HepG2 (cell line): Measurements from ENCODE around the gene GNL3. TPM values are rescaled to one million over a fixed set of nuclear protein-coding genes. Genes with fewer than 3 reads are reported as not detected.

ENCODE experiments used
- MEIS2 ChIP-seq: sonication (generic); formaldehyde crosslinking; IDR thresholded peaks from 2 replicates; pipeline ENCODE4 v1.9.0; 2021; ENCODE audit warnings: mild to moderate bottlenecking, missing genetic modification reagents
- PATZ1 ChIP-seq: sonication (generic); formaldehyde crosslinking; IDR thresholded peaks from 2 replicates; pipeline ENCODE4 v1.4.0; 2020; ENCODE audit warnings: missing genetic modification reagents
- PAXIP1 ChIP-seq: sonication (generic); formaldehyde crosslinking; conservative IDR thresholded peaks from 2 replicates; pipeline ENCODE4 v1.4.0; 2020; ENCODE audit warnings: mild to moderate bottlenecking, missing genetic modification reagents, moderate library complexity
- ZNF12 ChIP-seq: sonication (generic); formaldehyde crosslinking; IDR thresholded peaks from 2 replicates; pipeline ENCODE4 v1.5.0; 2020; ENCODE audit warnings: missing genetic modification reagents
- ZNF224 ChIP-seq: sonication (generic); formaldehyde crosslinking; IDR thresholded peaks from 2 replicates; pipeline ENCODE4 v1.5.0; 2020; ENCODE audit warnings: mild to moderate bottlenecking, missing genetic modification reagents
- ZNF7 ChIP-seq: IDR thresholded peaks from 2 replicates; pipeline ENCODE4 v1.6.1; 2016; ENCODE audit warnings: missing biosample characterization, missing genetic modification reagents
- ZNF724P ChIP-seq: sonication (generic); formaldehyde crosslinking; IDR thresholded peaks from 2 replicates; pipeline ENCODE4 v1.8.0; 2022; ENCODE audit warnings: missing genetic modification reagents, borderline replicate concordance
- polyA plus RNA-seq, 8 experiments: library from polyadenylated mRNA; depleted of rRNA in 3 of 8; stranded (reverse) in 7 of 8; unstranded in 1 of 8; fragments of >200 nt; fragmentation: Illumina TruSeq in 4 of 8; extraction: Trizol in 4 of 8; gene quantifications; 2 replicates each; pipeline versions ENCODE4 v1.2.1 to v1.2.3, GENCODE V29; 2011 to 2016; ENCODE audit warnings: low read depth in 4 of 8, missing spikeins in 1 of 8, mixed read lengths in 1 of 8; ENCODE audit not compliant: insufficient read depth in 1 of 8
- total RNA-seq, 5 experiments: library from RNA; depleted of rRNA; stranded (reverse); fragments of >200 nt; fragmentation: Illumina TruSeq; extraction: Trizol; gene quantifications; 2 replicates each; pipeline ENCODE4 v1.2.3, GENCODE V29; 2016; ENCODE audit warnings: low read depth in 1 of 5
- TF ChIP-seq, protein P1 (sequence below): sonication (generic); formaldehyde crosslinking; IDR thresholded peaks from 2 replicates; pipeline ENCODE4 v1.5.0; 2020; ENCODE audit warnings: mild to moderate bottlenecking, missing genetic modification reagents, borderline replicate concordance
- TF ChIP-seq, protein P2 (sequence below): sonication (generic); formaldehyde crosslinking; IDR thresholded peaks from 2 replicates; pipeline ENCODE4 v1.5.0; 2020; ENCODE audit warnings: mild to moderate bottlenecking, missing genetic modification reagents

GNL3 gene
- total and polyA plus RNA-seq, 2 of the 13 experiments (the other 11 are each of a cell fraction or from before 2014, with no cell fraction given), result 129 to 257 TPM

DNA sequence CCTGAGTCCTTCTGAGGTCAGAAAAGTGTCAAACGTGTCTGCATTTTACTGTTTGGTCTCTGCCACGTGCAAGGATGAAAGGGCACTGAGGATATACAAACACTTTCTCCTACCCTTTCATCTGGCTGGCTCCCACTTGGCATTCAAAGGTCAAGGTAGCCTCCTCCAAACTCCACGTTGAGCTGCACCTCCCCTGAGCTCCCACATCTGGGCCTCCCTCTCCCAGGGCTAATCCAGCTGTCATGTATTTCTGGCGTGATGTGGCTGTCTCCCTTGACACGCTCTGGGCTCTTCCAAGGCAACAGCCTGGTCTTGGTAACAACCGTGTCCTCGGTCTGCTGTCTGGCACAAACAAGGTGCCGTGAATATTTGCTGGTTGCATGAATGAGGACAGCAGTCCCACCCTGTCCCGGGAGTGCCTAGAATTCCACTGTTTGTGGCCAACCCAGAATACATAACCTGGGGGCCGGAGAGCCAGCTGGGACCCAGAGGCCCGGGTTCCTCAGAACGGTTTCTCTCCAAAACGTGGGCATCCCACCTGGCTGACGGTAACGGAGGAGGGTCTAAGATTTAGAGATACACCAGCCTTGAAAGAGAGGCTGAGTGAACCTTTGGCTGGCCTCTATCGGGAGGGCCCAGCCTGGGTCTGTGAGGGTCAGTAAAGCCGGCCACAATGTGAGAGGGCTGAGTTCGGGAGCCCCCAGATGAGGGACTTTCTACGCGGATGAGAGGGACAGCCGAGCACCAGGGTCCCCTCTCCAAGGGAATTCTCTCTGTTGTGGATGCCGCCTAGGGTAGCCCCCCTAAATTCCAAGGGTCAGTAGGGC is 19.0 kb downstream of the GNL3 start (continued):
- TF ChIP-seq, protein P1, sequence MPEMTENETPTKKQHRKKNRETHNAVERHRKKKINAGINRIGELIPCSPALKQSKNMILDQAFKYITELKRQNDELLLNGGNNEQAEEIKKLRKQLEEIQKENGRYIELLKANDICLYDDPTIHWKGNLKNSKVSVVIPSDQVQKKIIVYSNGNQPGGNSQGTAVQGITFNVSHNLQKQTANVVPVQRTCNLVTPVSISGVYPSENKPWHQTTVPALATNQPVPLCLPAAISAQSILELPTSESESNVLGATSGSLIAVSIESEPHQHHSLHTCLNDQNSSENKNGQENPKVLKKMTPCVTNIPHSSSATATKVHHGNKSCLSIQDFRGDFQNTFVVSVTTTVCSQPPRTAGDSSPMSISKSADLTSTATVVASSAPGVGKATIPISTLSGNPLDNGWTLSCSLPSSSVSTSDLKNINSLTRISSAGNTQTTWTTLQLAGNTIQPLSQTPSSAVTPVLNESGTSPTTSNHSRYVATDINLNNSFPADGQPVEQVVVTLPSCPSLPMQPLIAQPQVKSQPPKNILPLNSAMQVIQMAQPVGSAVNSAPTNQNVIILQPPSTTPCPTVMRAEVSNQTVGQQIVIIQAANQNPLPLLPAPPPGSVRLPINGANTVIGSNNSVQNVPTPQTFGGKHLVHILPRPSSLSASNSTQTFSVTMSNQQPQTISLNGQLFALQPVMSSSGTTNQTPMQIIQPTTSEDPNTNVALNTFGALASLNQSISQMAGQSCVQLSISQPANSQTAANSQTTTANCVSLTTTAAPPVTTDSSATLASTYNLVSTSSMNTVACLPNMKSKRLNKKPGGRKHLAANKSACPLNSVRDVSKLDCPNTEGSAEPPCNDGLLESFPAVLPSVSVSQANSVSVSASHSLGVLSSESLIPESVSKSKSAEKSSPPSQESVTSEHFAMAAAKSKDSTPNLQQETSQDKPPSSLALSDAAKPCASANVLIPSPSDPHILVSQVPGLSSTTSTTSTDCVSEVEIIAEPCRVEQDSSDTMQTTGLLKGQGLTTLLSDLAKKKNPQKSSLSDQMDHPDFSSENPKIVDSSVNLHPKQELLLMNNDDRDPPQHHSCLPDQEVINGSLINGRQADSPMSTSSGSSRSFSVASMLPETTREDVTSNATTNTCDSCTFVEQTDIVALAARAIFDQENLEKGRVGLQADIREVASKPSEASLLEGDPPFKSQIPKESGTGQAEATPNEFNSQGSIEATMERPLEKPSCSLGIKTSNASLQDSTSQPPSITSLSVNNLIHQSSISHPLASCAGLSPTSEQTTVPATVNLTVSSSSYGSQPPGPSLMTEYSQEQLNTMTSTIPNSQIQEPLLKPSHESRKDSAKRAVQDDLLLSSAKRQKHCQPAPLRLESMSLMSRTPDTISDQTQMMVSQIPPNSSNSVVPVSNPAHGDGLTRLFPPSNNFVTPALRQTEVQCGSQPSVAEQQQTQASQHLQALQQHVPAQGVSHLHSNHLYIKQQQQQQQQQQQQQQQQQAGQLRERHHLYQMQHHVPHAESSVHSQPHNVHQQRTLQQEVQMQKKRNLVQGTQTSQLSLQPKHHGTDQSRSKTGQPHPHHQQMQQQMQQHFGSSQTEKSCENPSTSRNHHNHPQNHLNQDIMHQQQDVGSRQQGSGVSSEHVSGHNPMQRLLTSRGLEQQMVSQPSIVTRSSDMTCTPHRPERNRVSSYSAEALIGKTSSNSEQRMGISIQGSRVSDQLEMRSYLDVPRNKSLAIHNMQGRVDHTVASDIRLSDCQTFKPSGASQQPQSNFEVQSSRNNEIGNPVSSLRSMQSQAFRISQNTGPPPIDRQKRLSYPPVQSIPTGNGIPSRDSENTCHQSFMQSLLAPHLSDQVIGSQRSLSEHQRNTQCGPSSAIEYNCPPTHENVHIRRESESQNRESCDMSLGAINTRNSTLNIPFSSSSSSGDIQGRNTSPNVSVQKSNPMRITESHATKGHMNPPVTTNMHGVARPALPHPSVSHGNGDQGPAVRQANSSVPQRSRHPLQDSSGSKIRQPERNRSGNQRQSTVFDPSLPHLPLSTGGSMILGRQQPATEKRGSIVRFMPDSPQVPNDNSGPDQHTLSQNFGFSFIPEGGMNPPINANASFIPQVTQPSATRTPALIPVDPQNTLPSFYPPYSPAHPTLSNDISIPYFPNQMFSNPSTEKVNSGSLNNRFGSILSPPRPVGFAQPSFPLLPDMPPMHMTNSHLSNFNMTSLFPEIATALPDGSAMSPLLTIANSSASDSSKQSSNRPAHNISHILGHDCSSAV (CRISPR knock-in tag), result no peak
- peak; percentile 93 for TF ChIP-seq PAXIP1 (CRISPR knock-in tag)
- TF ChIP-seq, protein P2, sequence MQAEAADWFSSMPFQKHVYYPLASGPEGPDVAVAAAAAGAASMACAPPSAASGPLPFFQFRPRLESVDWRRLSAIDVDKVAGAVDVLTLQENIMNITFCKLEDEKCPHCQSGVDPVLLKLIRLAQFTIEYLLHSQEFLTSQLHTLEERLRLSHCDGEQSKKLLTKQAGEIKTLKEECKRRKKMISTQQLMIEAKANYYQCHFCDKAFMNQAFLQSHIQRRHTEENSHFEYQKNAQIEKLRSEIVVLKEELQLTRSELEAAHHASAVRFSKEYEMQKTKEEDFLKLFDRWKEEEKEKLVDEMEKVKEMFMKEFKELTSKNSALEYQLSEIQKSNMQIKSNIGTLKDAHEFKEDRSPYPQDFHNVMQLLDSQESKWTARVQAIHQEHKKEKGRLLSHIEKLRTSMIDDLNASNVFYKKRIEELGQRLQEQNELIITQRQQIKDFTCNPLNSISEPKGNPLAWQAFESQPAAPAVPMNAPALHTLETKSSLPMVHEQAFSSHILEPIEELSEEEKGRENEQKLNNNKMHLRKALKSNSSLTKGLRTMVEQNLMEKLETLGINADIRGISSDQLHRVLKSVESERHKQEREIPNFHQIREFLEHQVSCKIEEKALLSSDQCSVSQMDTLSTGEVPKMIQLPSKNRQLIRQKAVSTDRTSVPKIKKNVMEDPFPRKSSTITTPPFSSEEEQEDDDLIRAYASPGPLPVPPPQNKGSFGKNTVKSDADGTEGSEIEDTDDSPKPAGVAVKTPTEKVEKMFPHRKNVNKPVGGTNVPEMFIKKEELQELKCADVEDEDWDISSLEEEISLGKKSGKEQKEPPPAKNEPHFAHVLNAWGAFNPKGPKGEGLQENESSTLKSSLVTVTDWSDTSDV (CRISPR knock-in tag), result 0 out of 2 replicates have a peak, but pooled peaks have one; percentile 18
- TF ChIP-seq ZNF724P (CRISPR knock-in tag), result no peak
- peak; percentile 38; the same call in 1 of the 2 replicates for TF ChIP-seq PATZ1 (CRISPR knock-in tag)
- 0 out of 2 replicates have a peak, but pooled peaks have one; percentile 30 for TF ChIP-seq ZNF12 (CRISPR knock-in tag)
- no peak for TF ChIP-seq ZNF7 (CRISPR knock-in tag)
- peak; percentile 94 for TF ChIP-seq MEIS2 (CRISPR knock-in tag)
- TF ChIP-seq ZNF224 (CRISPR knock-in tag), result peak; percentile 25; the same call in 1 of the 2 replicates
